NCI-H2227 (cell line): Measurements from ENCODE around the gene DBF4B.

Experiments used
- DNase-seq: peaks from one replicate; lab custom pipeline; 2025; ENCODE audit not compliant: unreplicated experiment; lab: John Stamatoyannopoulos, UW

DBF4B gene

DNA sequence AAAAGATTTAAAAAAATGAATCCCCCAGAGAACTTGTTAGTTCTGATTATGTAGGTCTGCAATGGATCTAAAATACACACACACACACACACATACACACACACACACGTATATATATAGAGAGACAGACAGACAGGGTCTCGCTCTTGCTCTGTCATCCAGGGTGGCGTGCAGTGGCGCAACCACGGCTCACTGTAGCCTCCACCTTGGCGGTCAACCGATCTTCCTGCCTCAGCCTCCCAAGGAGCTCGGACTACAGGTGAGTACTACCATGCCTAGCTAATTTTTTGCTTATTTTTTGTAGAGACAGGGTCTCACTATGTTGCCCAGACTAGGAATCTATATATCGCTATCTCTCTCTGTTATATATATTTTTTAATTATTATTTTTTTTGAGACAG is 88.3 kb downstream of the DBF4B start:
- no peak for DNase-seq

DNA sequence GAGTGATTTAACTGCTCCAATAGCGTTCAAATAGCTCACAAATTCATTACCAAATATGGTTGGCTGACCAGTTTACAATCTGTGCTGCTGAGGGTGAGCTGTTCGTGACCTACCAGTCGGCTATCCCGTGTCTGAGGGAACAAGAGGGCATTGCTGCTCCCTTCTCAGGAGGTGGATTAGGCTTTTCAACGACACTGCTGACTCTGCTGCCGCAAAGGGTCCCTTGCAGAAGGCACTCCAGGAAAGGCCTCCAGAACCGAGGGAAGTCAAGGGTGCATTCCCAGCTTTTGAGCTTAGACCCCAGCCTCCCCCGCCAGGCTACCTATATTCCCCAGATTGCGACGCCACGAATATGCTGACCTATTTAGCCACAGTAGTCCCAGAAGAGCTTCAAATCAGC is 89.3 kb downstream of the DBF4B start:
- no peak for DNase-seq

DNA sequence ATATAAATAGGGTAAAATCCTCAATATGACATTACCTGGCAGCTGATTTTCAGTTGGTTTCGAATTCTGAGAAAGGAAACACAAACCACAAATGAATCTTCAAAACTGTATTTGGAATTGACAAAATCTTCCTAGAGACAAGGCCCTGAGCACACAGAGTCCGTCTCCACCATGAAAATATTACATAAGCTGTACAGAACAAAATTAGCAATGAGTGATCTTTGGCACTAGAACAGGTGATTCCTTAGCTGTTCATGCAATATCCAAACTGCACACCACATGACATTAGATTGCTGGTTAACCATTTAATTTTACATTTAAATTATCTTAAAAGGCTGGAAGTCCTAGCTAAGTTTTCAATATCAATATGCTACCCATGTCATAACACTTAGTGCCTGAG is 89.9 kb downstream of the DBF4B start:
- no peak for DNase-seq
